ENCODE measurements around the gene LRRC10B.

- TF ChIP-seq EP300 (IDR thresholded peaks at IDR 0.05) (no peak), POLR2AphosphoS5 (IDR thresholded peaks at IDR 0.05) (no peak)
Measured at GRCh38 chr11:61516675-61517572, 8.4 kb downstream of the LRRC10B start.

Data from gastroesophageal sphincter (tissue), 2 donors.